A549 treated with Hydrocortisone at 1 μM for 4 hours (cell line): Measurements from ENCODE around the gene REG3G. TPM values are rescaled to one million over a fixed set of nuclear protein-coding genes. Genes with fewer than 3 reads are reported as not detected.

Experiments
- total RNA-seq: library from RNA; stranded (reverse); fragments of 200-300 nt; extraction: Qiagen RNA extraction; gene quantifications from 5 replicates; pipeline ENCODE4 v1.2.3, GENCODE V29; 2022

Gene REG3G
- total RNA-seq, result not detected in 5 replicates

DNA sequence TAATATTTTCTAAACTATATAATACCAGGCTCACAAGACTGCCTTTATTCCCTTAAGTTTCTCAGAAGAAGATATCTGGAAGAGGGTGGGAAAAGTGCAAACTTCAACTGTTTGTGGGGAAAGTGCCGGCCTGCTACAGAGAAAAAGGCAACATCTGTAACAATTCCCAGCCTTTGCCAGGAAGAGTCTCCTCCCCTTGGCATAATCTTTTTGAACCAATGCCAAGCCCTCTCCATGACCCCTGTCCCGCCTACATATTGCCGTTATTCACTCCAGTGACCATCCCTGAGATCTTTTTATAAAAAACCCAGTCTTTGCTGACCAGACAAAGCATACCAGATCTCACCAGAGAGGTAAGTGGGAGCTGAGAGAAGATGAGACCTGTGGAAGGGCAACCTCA, at the start of gene REG3G:
REG3G (plus strand) TSS at position 282 of the 400 bp plus-strand sequence. CDS start 392 bp downstream, outside the sequence.

Other genes with a start within 250 kb of the REG3G start
- not detected in 5 replicates for gene REG1B, start 62.3 kb downstream of the REG3G start, total RNA-seq
- gene REG1A, start 94.8 kb downstream of the REG3G start, total RNA-seq, result not detected in 5 replicates
- not detected in 5 replicates for gene REG3A, start 134.1 kb downstream of the REG3G start, total RNA-seq